ENCODE data around the gene PNLIP. TPM values are rescaled to one million over a fixed set of nuclear protein-coding genes. Genes with fewer than 3 reads are reported as not detected.

The PNLIP gene
- polyA plus RNA-seq, 1 of the 3 experiments (the other 2 are of a cell fraction) = not detected

DNA sequence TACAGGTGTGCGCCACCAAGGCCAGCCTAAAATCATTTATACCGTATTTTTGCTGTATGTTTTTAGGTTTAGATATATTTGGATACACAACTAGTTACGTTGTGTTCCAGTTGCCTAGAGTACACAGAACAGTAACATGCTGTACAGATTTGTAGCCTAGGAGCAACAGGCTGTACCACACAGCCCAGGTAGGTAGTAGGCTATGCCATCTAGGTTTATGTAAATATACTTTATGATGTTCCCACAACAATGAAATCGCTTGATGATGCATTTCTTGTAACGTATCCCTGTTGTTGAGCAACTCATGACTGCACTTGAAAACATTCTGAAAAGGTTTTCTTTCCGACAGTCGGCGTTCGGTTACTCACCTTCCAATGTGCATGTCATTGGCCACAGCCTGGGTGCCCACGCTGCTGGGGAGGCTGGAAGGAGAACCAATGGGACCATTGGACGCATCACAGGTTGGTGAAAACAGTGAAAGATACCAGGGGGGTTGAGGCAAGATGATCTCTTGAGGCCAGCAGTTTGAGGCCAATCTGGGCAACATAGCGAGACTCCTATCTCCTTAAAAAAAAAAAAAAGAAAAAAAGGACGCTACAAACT is 7.7 kb downstream of the PNLIP start:
- no peaks in the 10 kb centered on the region for H3K9me2 ChIP-seq
- no peaks in the 10 kb centered on the region for H3K9me3 ChIP-seq
- CTCF ChIA-PET = no interaction called here
- no peak overlapping the region for H3K4me3 ChIP-seq (ENCODE audit: low read depth in 2 of 2, low read length in 1 of 2)
- POLR2A ChIA-PET = no interaction called here
- no peak for DNase-seq
- H3K4me1 ChIP-seq (ENCODE audit: control insufficient read depth in 1 of 2, insufficient read depth in 2 of 2, low read depth in 1 of 2, low read length in 1 of 2) = no peaks in the 10 kb centered on the region
- H2AFZ ChIP-seq (ENCODE audit: low read depth) = no peak overlapping the region
- H3K79me2 ChIP-seq (ENCODE audit: insufficient read depth) = no peaks in the 10 kb centered on the region
- H3F3A ChIP-seq (replicated peaks; ENCODE audit: insufficient read depth) = no peaks in the 10 kb centered on the region
- no peaks in the 10 kb centered on the region for H3K27me3 ChIP-seq (ENCODE audit: insufficient read depth)
- no peak overlapping the region for H3K27ac ChIP-seq (ENCODE audit: low read depth in 2 of 2, low read length in 1 of 2)
- H3K4me2 ChIP-seq = no peak overlapping the region
- H4K20me1 ChIP-seq (ENCODE audit: insufficient read depth) = no peaks in the 10 kb centered on the region
- WGBS (ENCODE audit: low lambda C conversion rate) = 54% methylated on average over 13 of the region's 13 CpGs
- no peaks in the 10 kb centered on the region for H3K36me3 ChIP-seq (replicated peaks in 1 of 2; ENCODE audit: control insufficient read depth in 1 of 2, insufficient read depth in 2 of 2, low read length in 1 of 2)
- no peak overlapping the region for H3K9ac ChIP-seq
- no peak for TF ChIP-seq FOSL2 (IDR thresholded peaks at IDR 0.05; ENCODE audit: borderline replicate concordance, low read depth)

DNA sequence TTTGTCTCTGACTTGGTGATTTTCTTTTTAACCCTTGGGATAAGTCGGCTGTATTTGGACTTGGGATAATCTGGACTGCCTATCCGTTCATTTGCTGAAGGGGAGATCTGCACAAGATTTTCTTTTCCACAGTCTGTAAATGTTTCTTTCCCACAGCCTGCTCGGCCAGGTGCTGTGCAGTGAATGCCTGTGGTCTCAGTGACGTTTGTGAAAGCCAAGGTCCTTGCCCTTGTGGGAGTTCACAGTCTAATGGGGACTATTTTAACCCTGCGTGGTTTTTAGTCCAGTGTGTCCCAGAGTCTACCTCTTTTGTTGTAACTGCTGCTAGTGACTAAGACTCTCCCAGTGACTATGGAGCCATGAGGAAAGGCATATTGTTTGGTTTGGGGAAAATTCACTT is 8.9 kb downstream of the PNLIP start:
- no peak overlapping the region for H3K9ac ChIP-seq
- no peak overlapping the region for H2AFZ ChIP-seq (ENCODE audit: low read depth)
- H3K9me2 ChIP-seq = no peaks in the 10 kb centered on the region
- no peaks in the 10 kb centered on the region for H3K36me3 ChIP-seq (replicated peaks in 1 of 2; ENCODE audit: control insufficient read depth in 1 of 2, insufficient read depth in 2 of 2, low read length in 1 of 2)
- 18% methylated on average over 5 of the region's 5 CpGs for whole genome bisulfite sequencing (ENCODE audit: low lambda C conversion rate)
- DNase-seq = no peak
- H3K4me3 ChIP-seq (ENCODE audit: low read depth in 2 of 2, low read length in 1 of 2) = no peak overlapping the region
- H3K4me1 ChIP-seq (ENCODE audit: control insufficient read depth in 1 of 2, insufficient read depth in 2 of 2, low read depth in 1 of 2, low read length in 1 of 2) = no peaks in the 10 kb centered on the region
- no peaks in the 10 kb centered on the region for H3K79me2 ChIP-seq (ENCODE audit: insufficient read depth)
- H3F3A ChIP-seq (replicated peaks; ENCODE audit: insufficient read depth) = no peaks in the 10 kb centered on the region
- H3K27me3 ChIP-seq (ENCODE audit: insufficient read depth) = no peaks in the 10 kb centered on the region
- POLR2A ChIA-PET = no interaction called here
- no peak overlapping the region for H3K27ac ChIP-seq (ENCODE audit: low read depth in 2 of 2, low read length in 1 of 2)
- no peaks in the 10 kb centered on the region for H3K9me3 ChIP-seq
- H3K4me2 ChIP-seq = no peak overlapping the region
- CTCF ChIA-PET = no interaction called here
- TF ChIP-seq FOXM1 (IDR thresholded peaks at IDR 0.05; ENCODE audit: low read depth) (no peak), SIN3A (IDR thresholded peaks at IDR 0.05; ENCODE audit: borderline replicate concordance, low read depth, low read length) (no peak), NRF1 (IDR thresholded peaks at IDR 0.05; ENCODE audit: low read depth, low read length) (no peak)
- H4K20me1 ChIP-seq (ENCODE audit: insufficient read depth) = no peaks in the 10 kb centered on the region

DNA sequence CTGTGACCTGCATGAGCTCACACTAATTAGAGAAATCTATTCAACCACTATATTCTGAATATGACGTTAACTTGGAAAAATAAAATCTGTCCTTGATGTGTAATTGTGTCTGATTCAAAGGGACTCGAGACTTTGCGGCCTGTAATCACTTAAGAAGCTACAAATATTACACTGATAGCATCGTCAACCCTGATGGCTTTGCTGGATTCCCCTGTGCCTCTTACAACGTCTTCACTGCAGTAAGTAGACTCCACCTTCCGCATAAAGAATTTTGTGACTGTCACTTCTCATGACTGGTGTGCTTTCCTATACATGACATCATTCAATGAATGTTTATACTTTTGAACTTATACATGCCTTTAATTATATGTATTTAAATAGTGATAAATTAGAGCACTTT is 10.1 kb downstream of the PNLIP start:
- ChIA-PET CTCF (interaction anchor here (0.8 kb wide), 1 partner anchor 66 kb away, joined by 4 read pairs; no protein-coding TSS in a partner anchor), POLR2A (no interaction called here)
- no peaks in the 10 kb centered on the region for H3K36me3 ChIP-seq (replicated peaks in 1 of 2; ENCODE audit: control insufficient read depth in 1 of 2, insufficient read depth in 2 of 2, low read length in 1 of 2)
- H3F3A ChIP-seq (replicated peaks; ENCODE audit: insufficient read depth) = no peaks in the 10 kb centered on the region
- H3K27me3 ChIP-seq (ENCODE audit: insufficient read depth) = no peaks in the 10 kb centered on the region
- no peaks in the 10 kb centered on the region for H3K79me2 ChIP-seq (ENCODE audit: insufficient read depth)
- no peak overlapping the region for H3K27ac ChIP-seq (ENCODE audit: low read depth in 2 of 2, low read length in 1 of 2)
- no peaks in the 10 kb centered on the region for H3K4me1 ChIP-seq (ENCODE audit: control insufficient read depth in 1 of 2, insufficient read depth in 2 of 2, low read depth in 1 of 2, low read length in 1 of 2)
- no peaks in the 10 kb centered on the region for H4K20me1 ChIP-seq (ENCODE audit: insufficient read depth)
- no peak overlapping the region for H3K9ac ChIP-seq
- WGBS (ENCODE audit: low lambda C conversion rate) = 32% methylated on average over 6 of the region's 6 CpGs
- no peaks in the 10 kb centered on the region for H3K9me2 ChIP-seq
- no peak for TF ChIP-seq MEF2A (IDR thresholded peaks at IDR 0.05; ENCODE audit: borderline replicate concordance, low read depth)
- TF ChIP-seq, protein P1, sequence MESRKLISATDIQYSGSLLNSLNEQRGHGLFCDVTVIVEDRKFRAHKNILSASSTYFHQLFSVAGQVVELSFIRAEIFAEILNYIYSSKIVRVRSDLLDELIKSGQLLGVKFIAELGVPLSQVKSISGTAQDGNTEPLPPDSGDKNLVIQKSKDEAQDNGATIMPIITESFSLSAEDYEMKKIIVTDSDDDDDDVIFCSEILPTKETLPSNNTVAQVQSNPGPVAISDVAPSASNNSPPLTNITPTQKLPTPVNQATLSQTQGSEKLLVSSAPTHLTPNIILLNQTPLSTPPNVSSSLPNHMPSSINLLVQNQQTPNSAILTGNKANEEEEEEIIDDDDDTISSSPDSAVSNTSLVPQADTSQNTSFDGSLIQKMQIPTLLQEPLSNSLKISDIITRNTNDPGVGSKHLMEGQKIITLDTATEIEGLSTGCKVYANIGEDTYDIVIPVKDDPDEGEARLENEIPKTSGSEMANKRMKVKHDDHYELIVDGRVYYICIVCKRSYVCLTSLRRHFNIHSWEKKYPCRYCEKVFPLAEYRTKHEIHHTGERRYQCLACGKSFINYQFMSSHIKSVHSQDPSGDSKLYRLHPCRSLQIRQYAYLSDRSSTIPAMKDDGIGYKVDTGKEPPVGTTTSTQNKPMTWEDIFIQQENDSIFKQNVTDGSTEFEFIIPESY (IDR thresholded peaks at IDR 0.05; ENCODE audit: borderline replicate concordance, low read depth) = no peak
- H3K4me3 ChIP-seq (ENCODE audit: low read depth in 2 of 2, low read length in 1 of 2) = no peak overlapping the region
- H3K4me2 ChIP-seq = no peak overlapping the region
- no peak for DNase-seq
- no peak overlapping the region for H2AFZ ChIP-seq (ENCODE audit: low read depth)
- H3K9me3 ChIP-seq = no peaks in the 10 kb centered on the region
